Astrocyte of the cerebellum (primary cell): ENCODE data around the gene PSAT1.
A peak's percentile ranks its signal among the peaks of the same experiment; 100 is the strongest.

Experiments used
- DNase-seq: peaks from one replicate; pipeline ENCODE4 v3.0.0-alpha.2; 2011; ENCODE audit warnings: low read depth
- H3K4me3 ChIP-seq: 2 replicates; pipeline ENCODE4 v1.5.1; 2011; ENCODE audit warnings: mild to moderate bottlenecking, low read depth, low read length, moderate library complexity
- in situ Hi-C: cut with HindIII; loops from 2 replicates; pipeline ENCODE4 v1.10.0; 2017; ENCODE audit warnings: low sequenced_read_pairs
- TF ChIP-seq, protein P1 (sequence below): IDR thresholded peaks from 2 replicates; pipeline ENCODE4 v1.5.1; 2012; ENCODE audit warnings: low read length, low read depth, moderate library complexity, mild to moderate bottlenecking; ENCODE audit errors: missing control alignments

PSAT1 gene

DNA sequence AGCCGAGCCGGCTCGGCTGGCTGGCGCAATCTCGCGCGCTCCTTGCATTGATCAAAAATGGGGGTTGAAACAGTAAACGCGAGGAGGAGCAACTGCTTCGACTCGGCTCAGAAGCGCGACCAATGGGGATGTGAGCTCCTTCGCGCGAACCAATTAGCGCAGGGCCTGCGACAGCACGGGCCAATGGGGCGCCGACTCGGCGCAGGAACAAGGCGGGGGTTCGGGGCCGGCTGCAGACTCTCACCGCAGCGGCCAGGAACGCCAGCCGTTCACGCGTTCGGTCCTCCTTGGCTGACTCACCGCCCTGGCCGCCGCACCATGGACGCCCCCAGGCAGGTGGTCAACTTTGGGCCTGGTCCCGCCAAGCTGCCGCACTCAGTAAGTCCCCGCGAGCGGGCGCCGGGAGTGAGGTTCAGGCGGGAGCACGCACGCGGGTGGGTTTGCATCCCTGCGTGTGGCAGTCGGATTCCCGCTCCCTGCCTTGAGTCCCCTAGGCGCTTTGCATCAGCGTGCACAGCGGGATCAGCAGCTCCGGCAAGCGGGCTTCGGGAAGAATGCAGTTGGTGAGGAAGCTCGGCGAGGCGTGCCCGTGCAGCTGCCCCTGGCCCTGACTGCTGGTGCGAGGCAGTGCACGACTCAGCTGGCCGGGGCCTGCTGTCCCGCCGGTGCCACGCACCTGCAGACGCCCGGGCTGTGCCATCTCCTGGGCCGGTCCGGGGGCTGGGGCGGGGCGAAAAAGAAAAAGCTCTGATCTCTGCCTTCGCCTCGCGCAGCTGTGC is at the start of gene PSAT1:
Gene PSAT1 (plus strand): TSS at position 233 of the 779 bp plus-strand sequence. CDS start 86 bp downstream, at position 319.
- TF ChIP-seq, protein P1, sequence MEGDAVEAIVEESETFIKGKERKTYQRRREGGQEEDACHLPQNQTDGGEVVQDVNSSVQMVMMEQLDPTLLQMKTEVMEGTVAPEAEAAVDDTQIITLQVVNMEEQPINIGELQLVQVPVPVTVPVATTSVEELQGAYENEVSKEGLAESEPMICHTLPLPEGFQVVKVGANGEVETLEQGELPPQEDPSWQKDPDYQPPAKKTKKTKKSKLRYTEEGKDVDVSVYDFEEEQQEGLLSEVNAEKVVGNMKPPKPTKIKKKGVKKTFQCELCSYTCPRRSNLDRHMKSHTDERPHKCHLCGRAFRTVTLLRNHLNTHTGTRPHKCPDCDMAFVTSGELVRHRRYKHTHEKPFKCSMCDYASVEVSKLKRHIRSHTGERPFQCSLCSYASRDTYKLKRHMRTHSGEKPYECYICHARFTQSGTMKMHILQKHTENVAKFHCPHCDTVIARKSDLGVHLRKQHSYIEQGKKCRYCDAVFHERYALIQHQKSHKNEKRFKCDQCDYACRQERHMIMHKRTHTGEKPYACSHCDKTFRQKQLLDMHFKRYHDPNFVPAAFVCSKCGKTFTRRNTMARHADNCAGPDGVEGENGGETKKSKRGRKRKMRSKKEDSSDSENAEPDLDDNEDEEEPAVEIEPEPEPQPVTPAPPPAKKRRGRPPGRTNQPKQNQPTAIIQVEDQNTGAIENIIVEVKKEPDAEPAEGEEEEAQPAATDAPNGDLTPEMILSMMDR: no peak
- in situ Hi-C loops: no loop called here
- peak within 1 kb of the TSS; percentile 72 for H3K4me3 ChIP-seq
- peak; percentile 92 for DNase-seq

DNA sequence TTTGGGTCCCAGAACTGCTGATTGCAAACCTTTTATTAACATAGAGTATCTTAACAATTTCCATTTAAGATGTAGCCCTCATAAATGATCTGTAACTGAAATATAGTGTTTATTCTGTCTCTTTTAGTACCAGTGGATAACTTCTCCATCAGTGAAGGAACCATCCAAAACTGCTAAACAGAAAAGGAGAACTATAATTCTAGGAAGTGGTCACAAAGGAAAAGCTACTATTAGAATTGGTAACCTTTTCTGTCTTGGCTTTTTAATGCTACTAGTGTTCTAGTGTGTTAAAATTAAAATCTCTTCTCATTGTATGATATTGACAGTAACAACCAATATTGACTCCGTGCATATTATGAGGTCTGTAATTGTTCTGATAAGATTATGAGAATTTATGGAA is 48.3 kb upstream of the PSAT1 start:
- H3K4me3 ChIP-seq: no peak overlapping the region
- TF ChIP-seq, protein P1: no peak
- DNase-seq: no peak
- in situ Hi-C loops: no loop called here

DNA sequence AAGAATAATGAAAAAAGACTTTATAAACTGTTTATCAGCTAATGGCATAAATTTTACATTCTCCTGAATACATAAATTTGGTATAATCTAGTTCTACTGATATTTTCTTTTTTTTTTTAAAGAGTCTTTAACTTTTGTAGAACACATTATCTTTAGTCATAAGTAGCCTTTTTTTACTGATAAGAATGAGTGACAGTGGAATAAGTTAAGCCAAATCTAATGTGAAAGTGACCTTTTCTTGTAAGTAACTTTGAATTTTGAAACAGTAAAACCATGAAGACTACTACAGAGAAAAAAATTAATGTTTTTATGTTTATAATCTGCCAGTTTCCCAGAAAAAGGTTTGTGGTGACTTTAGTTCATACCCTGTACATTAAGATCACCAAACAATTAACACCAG is 47.4 kb upstream of the PSAT1 start:
- in situ Hi-C loops: no loop called here
- H3K4me3 ChIP-seq: no peak overlapping the region
- DNase-seq: no peak
- TF ChIP-seq, protein P1: no peak

DNA sequence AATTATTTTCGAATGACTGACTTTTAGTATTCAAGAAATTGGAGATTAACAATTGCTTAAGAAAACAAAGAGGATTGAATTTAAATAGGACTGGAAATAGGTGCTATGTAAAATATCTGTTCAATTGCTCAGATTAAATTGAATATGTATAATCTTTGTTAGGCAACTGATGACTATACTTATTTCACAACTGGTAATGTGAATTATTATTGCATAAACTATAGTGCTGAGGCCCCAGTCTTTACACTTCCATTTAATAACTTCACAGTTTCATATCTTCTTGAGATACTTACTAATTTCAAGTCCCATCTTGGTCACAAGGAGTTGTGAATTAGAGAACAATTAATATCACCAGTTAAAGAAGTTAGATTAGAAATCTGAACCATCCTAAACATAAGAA is 44.3 kb upstream of the PSAT1 start:
- H3K4me3 ChIP-seq: no peak overlapping the region
- TF ChIP-seq, protein P1: no peak
- in situ Hi-C loops: no loop called here
- DNase-seq: no peak

DNA sequence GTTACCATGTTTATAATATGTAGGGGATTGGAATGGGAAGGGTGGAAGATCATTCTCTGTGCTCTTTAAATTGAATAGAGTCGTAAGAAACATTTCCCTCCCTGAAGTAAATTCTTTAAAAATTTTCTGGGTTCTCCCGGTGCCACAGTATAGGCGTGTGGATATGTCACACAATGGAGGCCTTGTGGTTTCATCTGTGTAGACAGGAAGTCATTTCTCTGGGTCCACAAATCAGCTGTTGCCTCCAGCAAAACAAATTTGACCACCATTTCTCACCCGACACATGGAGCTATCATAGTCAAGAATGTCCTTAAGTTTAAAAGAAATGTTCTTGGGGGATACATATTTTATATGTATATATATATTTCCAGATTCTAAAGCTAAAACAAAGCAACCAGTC is 43.6 kb upstream of the PSAT1 start:
- in situ Hi-C loops: no loop called here
- TF ChIP-seq, protein P1: no peak
- no peak for DNase-seq
- no peak overlapping the region for H3K4me3 ChIP-seq

DNA sequence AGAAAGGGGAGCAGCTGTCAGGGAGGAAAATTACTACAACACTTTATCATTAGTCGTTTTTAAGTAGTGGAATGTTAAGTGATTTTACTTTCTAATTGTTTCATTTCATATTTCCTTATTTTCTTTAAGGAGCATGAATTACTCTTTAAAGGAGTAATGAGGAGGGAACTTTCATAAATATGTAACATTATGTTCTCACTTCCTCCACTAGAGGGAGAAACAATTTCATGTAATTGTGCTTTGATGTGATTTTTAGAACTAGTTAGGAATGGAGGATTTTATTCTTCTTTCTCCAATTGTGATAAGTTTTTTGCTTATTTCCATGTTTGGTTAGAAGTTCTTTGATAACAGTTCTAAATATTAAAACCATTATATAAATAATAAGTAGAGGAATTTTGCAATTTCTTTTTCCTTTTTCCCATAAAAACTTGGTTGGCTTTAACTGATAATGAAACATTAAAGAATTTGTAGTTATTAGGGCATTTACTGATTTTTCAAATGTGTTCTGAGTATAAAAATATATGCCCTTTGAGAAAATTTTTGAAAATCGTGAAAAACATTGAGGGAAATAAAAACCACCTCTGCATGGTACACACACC is 35.4 kb upstream of the PSAT1 start:
- peak; percentile 34 for DNase-seq

More for the DNA sequence above, 35.4 kb upstream of the PSAT1 start:
- in situ Hi-C loops: no loop called here
- H3K4me3 ChIP-seq: no peak overlapping the region
- TF ChIP-seq, protein P1: no peak
